ENCODE measurements around the gene NUP62. TPM values are rescaled to one million over a fixed set of nuclear protein-coding genes. Genes with fewer than 3 reads are reported as not detected.

NUP62 gene
- total and polyA plus RNA-seq, 2 of the 8 experiments (the other 6 are each of a cell fraction or from before 2014, with no cell fraction given) = 50.0 to 107 TPM

- Histone ChIP-seq H3K79me2 (ENCODE audit: control insufficient read depth in 1 of 2, insufficient read depth in 2 of 2, low read length in 2 of 2) (no peaks in the 10 kb centered on the region), H3K23me2 (ENCODE audit: low read depth, low read length) (peaks cover 2% of the 10 kb centered on the region; the same call in 1 of the 2 replicates), H3K4me3 (ENCODE audit: extremely low read depth in 1 of 4, insufficient read depth in 2 of 4, low read depth in 3 of 4, low read length in 4 of 4) (peak overlapping the region; percentile 35 to 61 (median 42)), H3K4ac (replicated peaks; ENCODE audit: insufficient read length, low read depth, low read length) (peak overlapping the region; percentile 69), H3K56ac (replicated peaks; ENCODE audit: insufficient read length, low read depth, low read length) (no peak overlapping the region), H2BK15ac (ENCODE audit: low read length) (peak overlapping the region; percentile 95; the same call in 1 of the 2 replicates), H4K5ac (ENCODE audit: insufficient read length, low read depth, low read length) (peak overlapping the region; percentile 48), H2BK12ac (ENCODE audit: low read depth, low read length) (no peak overlapping the region; the same call in 1 of the 2 replicates), H3K27ac (ENCODE audit: low read depth, low read length) (no peak overlapping the region), H3K9ac (replicated peaks in 1 of 4; ENCODE audit: extremely low read depth in 1 of 4, low read depth in 3 of 4, low read length in 3 of 4) (peak overlapping the region in 1 of 4 experiments; percentile 48; a peak in 2 of 7 replicates), H2AK5ac (ENCODE audit: low read depth, low read length) (no peak overlapping the region), H3K23ac (ENCODE audit: insufficient read length) (no peak overlapping the region), H3K4me2 (ENCODE audit: insufficient read depth in 1 of 2, low read depth in 2 of 2, low read length in 2 of 2) (peak overlapping the region; percentile 65 to 95), H3K14ac (ENCODE audit: insufficient read length) (no peak overlapping the region), H2BK5ac (ENCODE audit: low read depth, low read length) (peak overlapping the region; percentile 75; the same call in 1 of the 2 replicates), H4K20me1 (replicated peaks in 1 of 2; ENCODE audit: control insufficient read depth in 1 of 2, insufficient read depth in 2 of 2, low read length in 2 of 2) (peaks cover 0 to 5% of the 10 kb centered on the region in 2 experiments), H3K9me3 (ENCODE audit: insufficient read depth in 2 of 2, low read depth in 1 of 2, low read length in 1 of 2) (peaks cover 0 to 10% of the 10 kb centered on the region in 2 experiments; a peak in 3 of 4 replicates), H3K79me1 (ENCODE audit: low read depth, low read length) (no peaks in the 10 kb centered on the region), H4K91ac (replicated peaks; ENCODE audit: insufficient read length, low read length) (peak overlapping the region; percentile 95), H4K8ac (ENCODE audit: extremely low read depth, insufficient read depth, low read length) (peak overlapping the region; percentile 93; the same call in 1 of the 2 replicates), H2BK20ac (ENCODE audit: low read length) (no peak overlapping the region), H3K36me3 (ENCODE audit: control insufficient read depth in 2 of 4, insufficient read depth in 4 of 4, low read length in 3 of 4) (peaks cover 0 to 10% (median under 1%) of the 10 kb centered on the region in 4 experiments; a peak in 4 of 8 replicates), H3K18ac (ENCODE audit: extremely low read depth, low read length) (peak overlapping the region; percentile 90), H2AFZ (ENCODE audit: low read length) (peak overlapping the region; percentile 95; the same call in 1 of the 2 replicates), H3K4me1 (replicated peaks in 1 of 4; ENCODE audit: control insufficient read depth in 3 of 4, insufficient read depth in 4 of 4, low read length in 3 of 4) (peaks cover 0 to 10% (median 8%) of the 10 kb centered on the region in 4 experiments; a peak in 5 of 7 replicates), H3K27me3 (replicated peaks in 1 of 4; ENCODE audit: control insufficient read depth in 3 of 4, extremely low read depth in 1 of 4, insufficient read depth in 3 of 4, low read length in 3 of 4) (peaks cover 0 to 11% (median 6%) of the 10 kb centered on the region in 4 experiments; a peak in 4 of 7 replicates), H2BK120ac (replicated peaks; ENCODE audit: low read depth, low read length) (no peak overlapping the region)
- peak in 1 of 2 experiments; percentile 95 for DNase-seq (ENCODE audit: low read depth in 1 of 2, low spot score in 2 of 2)
- FAIRE-seq = no peak
- POLR2A ChIA-PET (ENCODE audit: partially characterized antibody) = interaction anchor here (0.8 to 9.5 kb wide), 18 partner anchors 9 to 42 kb away, joined by 3 to 82 read pairs (median 6); partner anchors contain the start of genes AKT1S1, ATF5, NUP62 and TBC1D17
- WGBS, 2 experiments (ENCODE audit: extremely low coverage in 1 of 2, insufficient coverage in 1 of 2, insufficient read length in 1 of 2, insufficient replicate concordance in 2 of 2, low coverage in 1 of 2, low lambda C conversion rate in 2 of 2, missing lambda C conversion rate in 1 of 2) = 33% methylated on average over 24 of the region's 69 CpGs; no CpG with 5 or more reads in 1 of the 2 experiments
- CTCF ChIA-PET (ENCODE audit: partially characterized antibody) = interaction anchor here (0.8 to 2.2 kb wide), 16 partner anchors 9 to 245 kb away, joined by 3 to 9 read pairs (median 3); partner anchors contain the start of genes AKT1S1 and PTOV1
- TF ChIP-seq MAX (IDR thresholded peaks at IDR 0.05) = no peak; the same call in 1 of the 2 replicates
- no peak for TF ChIP-seq EZH2 (IDR thresholded peaks at IDR 0.05; ENCODE audit: low read depth, low read length, severe bottlenecking)
- peak in 1 of 2 experiments; percentile 31; a peak in 1 of 3 replicates for TF ChIP-seq POLR2A (IDR thresholded peaks at IDR 0.05; ENCODE audit: control extremely low read depth in 1 of 2, low read depth in 2 of 2, low read length in 2 of 2)
- TF ChIP-seq KDM5A (IDR thresholded peaks at IDR 0.05; ENCODE audit: low read length) = no peak
- peak; percentile 4; the same call in 1 of the 2 replicates for TF ChIP-seq E2F6 (IDR thresholded peaks at IDR 0.05)
- peak; percentile 68 for TF ChIP-seq KDM4A (IDR thresholded peaks at IDR 0.05; ENCODE audit: low read depth, low read length, severe bottlenecking)
- TF ChIP-seq PHF8 (conservative IDR thresholded peaks at IDR 0.05; ENCODE audit: low read depth, low read length) = peak; percentile 25; the same call in 1 of the 2 replicates
- no peak for TF ChIP-seq CTBP2 (IDR thresholded peaks at IDR 0.05; ENCODE audit: borderline replicate concordance, insufficient read depth, insufficient read length, low read length)
Measured at GRCh38 chr19:49890349-49891311, 38.7 kb downstream of the NUP62 start.

Data from H1 (cell line).